A673 (cell line): ENCODE results near the gene CTNNA3.

Experiments
- CTCF ChIP-seq: fragments of 300-800, 200-600 bp; sonication (generic); conservative IDR thresholded peaks from 2 replicates; pipeline ENCODE4 v1.5.1; 2017; ENCODE audit warnings: low read depth, mild to moderate bottlenecking, antibody characterized with exemption, low read length, moderate library complexity, mixed read lengths
- EZH2 ChIP-seq: fragments of 200-600 bp; sonication (generic); IDR thresholded peaks from 2 replicates; pipeline ENCODE4 v1.6.1; 2017; ENCODE audit warnings: borderline replicate concordance, low read depth, mild to moderate bottlenecking, mixed read lengths, antibody characterized with exemption, low read length; ENCODE audit not compliant: poor library complexity, severe bottlenecking

- TF ChIP-seq CTCF: no peak
- no peak for TF ChIP-seq EZH2
Measured at GRCh38 chr10:65900271-65900670, 1795.7 kb downstream of the CTNNA3 start.
